Measurements from ENCODE around the gene KCNK4. TPM values are rescaled to one million over a fixed set of nuclear protein-coding genes. Genes with fewer than 3 reads are reported as not detected.

The KCNK4 gene
- total RNA-seq, 1 donor from 2014 or later: not detected

DNA sequence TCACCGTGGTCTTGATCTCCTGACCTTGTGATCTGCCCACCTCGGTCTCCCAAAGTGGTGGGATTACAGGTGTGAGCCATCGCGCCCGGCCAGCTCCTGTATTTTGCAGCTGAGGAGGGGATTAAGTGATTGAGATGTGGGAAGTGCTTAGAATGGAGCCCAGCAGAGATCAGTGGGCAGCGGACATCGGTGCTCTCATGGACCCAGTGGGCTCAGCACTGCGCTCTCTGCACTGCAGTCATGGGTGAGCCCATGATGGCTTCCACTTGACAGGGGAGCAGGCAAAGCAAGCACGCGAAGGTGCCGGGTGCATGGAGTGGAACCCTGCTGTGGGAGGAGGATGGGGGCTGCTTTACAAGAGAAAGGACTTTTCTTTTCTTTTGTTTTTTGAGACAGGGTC is 39.8 kb downstream of the KCNK4 start:
- no peak for TF ChIP-seq EZH2 (IDR thresholded peaks at IDR 0.05)
- TF ChIP-seq CTCF (IDR thresholded peaks at IDR 0.05): no peak
- no peak for TF ChIP-seq EZH2phosphoT487 (IDR thresholded peaks at IDR 0.05)
- no peak overlapping the region for H3K4me3 ChIP-seq
- no peaks in the 10 kb centered on the region for H3K79me2 ChIP-seq (ENCODE audit: low read depth)
- no peak overlapping the region for H3K4me3 Mint-ChIP-seq
- peaks cover 5% of the 10 kb centered on the region for H3K4me1 Mint-ChIP-seq
- no peak overlapping the region for H3K4me2 ChIP-seq
- peaks cover 7% of the 10 kb centered on the region for H3K27me3 Mint-ChIP-seq (ENCODE audit: insufficient read depth, low read depth)
- H3K36me3 Mint-ChIP-seq: no peaks in the 10 kb centered on the region
- no peaks in the 10 kb centered on the region for H3K9me3 ChIP-seq (ENCODE audit: low read depth)
- no peaks in the 10 kb centered on the region for H3K36me3 ChIP-seq
- H3F3A ChIP-seq (ENCODE audit: low read depth): peaks cover 6% of the 10 kb centered on the region
- H3K9ac ChIP-seq: no peak overlapping the region
- H3K4me1 ChIP-seq: no peaks in the 10 kb centered on the region
- H3K27me3 ChIP-seq: no peaks in the 10 kb centered on the region
- DNase-seq (ENCODE audit: low spot score): no peak
- no peak overlapping the region for H2AFZ ChIP-seq (replicated peaks)
- H3K27ac ChIP-seq: no peak overlapping the region
- no peaks in the 10 kb centered on the region for H4K20me1 ChIP-seq (ENCODE audit: low read depth)
- H3K27ac Mint-ChIP-seq: no peak overlapping the region
- peaks cover 2% of the 10 kb centered on the region for H3K9me3 Mint-ChIP-seq

DNA sequence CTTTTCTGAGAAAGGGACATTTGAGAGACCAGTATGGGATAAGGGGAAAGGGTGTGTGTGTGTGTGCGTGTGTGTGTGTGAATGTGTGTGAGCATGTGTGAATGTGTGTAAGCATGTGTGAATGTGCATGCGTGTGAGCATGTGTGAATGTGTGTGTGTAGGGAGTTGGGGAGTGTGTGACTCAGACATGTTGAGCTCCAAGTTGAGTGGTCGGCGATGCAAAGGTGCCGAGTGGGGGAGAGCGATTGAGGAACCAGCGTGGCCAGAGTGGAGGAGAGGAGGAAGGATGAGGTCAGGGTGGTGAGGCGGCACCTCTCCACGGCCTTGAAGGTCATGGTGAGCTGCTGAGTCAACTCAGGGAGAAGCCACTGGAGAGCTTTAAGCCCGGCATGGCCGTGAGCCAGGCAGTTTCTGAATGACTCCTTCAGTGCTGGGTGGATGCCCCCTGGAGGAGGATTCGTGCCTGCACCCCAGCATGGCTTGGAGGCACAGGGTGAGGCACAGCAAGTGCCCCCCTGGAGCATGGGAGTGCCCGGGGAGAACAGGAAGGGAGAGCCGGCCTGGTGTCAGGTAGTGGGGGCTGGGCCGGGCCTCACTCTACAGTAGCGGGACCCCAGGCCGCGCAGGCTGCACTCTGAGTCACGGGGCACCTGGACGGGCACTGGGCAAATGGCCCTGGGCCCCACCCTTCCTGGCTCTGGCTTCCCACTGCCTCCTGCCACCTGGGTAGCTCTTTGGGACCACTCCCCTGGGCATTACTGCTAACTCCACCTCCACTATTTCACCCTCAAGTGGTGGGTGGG is 40.7 kb downstream of the KCNK4 start:
- H3K36me3 Mint-ChIP-seq: no peaks in the 10 kb centered on the region
- Histone ChIP-seq H3K9me3 (ENCODE audit: low read depth) (no peaks in the 10 kb centered on the region), H3K36me3 (no peaks in the 10 kb centered on the region), H3K27ac (no peak overlapping the region), H3F3A (ENCODE audit: low read depth) (peaks cover 6% of the 10 kb centered on the region), H3K79me2 (ENCODE audit: low read depth) (no peaks in the 10 kb centered on the region), H3K27me3 (no peaks in the 10 kb centered on the region), H2AFZ (replicated peaks) (no peak overlapping the region), H3K4me1 (no peaks in the 10 kb centered on the region), H4K20me1 (ENCODE audit: low read depth) (no peaks in the 10 kb centered on the region), H3K4me3 (no peak overlapping the region), H3K9ac (no peak overlapping the region), H3K4me2 (no peak overlapping the region)
- H3K4me1 Mint-ChIP-seq: peaks cover 5% of the 10 kb centered on the region
- peak overlapping the region; percentile 1 for H3K27ac Mint-ChIP-seq
- TF ChIP-seq CTCF (IDR thresholded peaks at IDR 0.05) (peak; percentile 37), EZH2phosphoT487 (IDR thresholded peaks at IDR 0.05) (no peak)
- H3K9me3 Mint-ChIP-seq: no peaks in the 10 kb centered on the region
- no peak overlapping the region for H3K4me3 Mint-ChIP-seq
- H3K27me3 Mint-ChIP-seq (ENCODE audit: insufficient read depth, low read depth): peaks cover 7% of the 10 kb centered on the region
- no peak for DNase-seq (ENCODE audit: low spot score)

- Mint-ChIP-seq H3K27ac (no peak overlapping the region), H3K27me3 (ENCODE audit: insufficient read depth, low read depth) (peaks cover 16% of the 10 kb centered on the region), H3K4me3 (no peak overlapping the region), H3K9me3 (no peaks in the 10 kb centered on the region), H3K36me3 (no peaks in the 10 kb centered on the region), H3K4me1 (peaks cover 5% of the 10 kb centered on the region)
- Histone ChIP-seq H2AFZ (replicated peaks) (no peak overlapping the region), H3K4me3 (no peak overlapping the region), H3K27ac (no peak overlapping the region), H3K79me2 (ENCODE audit: low read depth) (no peaks in the 10 kb centered on the region), H3K9ac (no peak overlapping the region), H3F3A (ENCODE audit: low read depth) (peaks cover 6% of the 10 kb centered on the region), H3K36me3 (no peaks in the 10 kb centered on the region), H3K27me3 (no peaks in the 10 kb centered on the region), H3K4me1 (no peaks in the 10 kb centered on the region), H3K4me2 (no peak overlapping the region), H4K20me1 (ENCODE audit: low read depth) (no peaks in the 10 kb centered on the region), H3K9me3 (ENCODE audit: low read depth) (no peaks in the 10 kb centered on the region)
- TF ChIP-seq CTCF (IDR thresholded peaks at IDR 0.05) (no peak), EZH2phosphoT487 (IDR thresholded peaks at IDR 0.05) (no peak), EZH2 (IDR thresholded peaks at IDR 0.05) (no peak)
- no peak for DNase-seq (ENCODE audit: low spot score)
Measured at GRCh38 chr11:64333556-64333955, 42.5 kb downstream of the KCNK4 start.

Measured in neural progenitor cell (in vitro differentiated cells).